GM18873 (cell line): ENCODE measurements around the gene JARID2.

Source experiments
- ATAC-seq: cut with Tn5 transposase; IDR thresholded peaks from one replicate; pipeline ENCODE4 v1.9.1; 2021; ENCODE audit warnings: mild to moderate bottlenecking, moderate library complexity, moderate number of reproducible peaks; ENCODE audit not compliant: unreplicated experiment, low FRiP score

The JARID2 gene

DNA sequence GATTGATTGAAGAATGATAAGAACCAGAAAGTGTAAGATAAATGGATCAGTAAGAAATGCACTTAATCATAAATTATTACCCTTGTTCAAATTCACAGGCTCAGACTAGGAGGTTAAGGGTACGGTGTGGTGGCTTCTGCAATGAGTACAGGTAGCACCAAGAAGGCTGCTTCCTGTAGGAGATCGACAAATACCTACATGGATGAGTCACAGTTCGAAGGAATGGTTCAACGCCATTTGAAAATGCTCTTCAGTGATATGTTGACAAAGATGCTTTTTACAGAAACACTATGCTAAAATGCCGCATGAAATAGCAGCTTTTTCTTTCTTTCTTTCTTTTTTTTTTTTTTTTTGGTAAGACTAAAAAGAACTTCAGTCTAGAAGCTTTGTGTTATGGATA lies 300.7 kb downstream of the JARID2 start:
- no peak for ATAC-seq

DNA sequence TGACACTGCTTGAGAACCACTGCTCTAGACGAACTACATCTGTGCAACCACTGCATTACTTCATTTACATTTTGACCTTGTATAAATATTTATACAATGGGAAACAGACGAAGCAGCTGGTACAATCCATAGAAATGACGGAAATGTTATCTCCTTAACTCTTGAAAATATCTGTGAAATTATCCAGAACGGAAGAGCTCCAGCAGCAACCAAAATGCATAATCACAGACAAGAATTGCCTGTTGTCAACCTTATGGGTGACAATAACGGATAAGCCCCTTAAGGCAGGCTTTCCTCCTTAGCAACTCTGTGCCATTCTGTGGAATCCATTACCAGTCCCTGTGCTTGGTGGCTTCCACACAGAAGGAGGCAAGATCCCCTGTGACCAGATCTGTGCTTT lies 301.5 kb downstream of the JARID2 start:
- no peak for ATAC-seq

DNA sequence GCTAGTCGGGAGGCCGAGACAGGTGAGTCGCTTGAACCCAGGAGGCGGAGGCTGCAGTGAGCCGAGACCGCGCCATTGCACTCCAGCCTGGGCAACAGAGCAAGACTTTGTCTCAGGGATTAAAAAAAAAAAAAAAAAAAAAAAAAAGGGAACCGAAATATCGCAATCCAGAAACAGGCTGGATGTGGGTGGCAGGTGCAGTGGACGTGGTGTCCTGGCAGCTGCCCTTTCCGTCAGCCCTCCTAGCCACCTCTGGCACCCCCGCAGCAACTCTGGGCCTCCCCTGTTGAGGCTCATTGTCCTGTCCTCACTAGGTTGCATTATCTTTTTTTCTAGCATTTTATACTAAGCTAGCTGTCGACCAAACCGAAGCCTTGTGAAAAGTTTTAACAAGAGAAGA lies 303.5 kb downstream of the JARID2 start:
- no peak for ATAC-seq

DNA sequence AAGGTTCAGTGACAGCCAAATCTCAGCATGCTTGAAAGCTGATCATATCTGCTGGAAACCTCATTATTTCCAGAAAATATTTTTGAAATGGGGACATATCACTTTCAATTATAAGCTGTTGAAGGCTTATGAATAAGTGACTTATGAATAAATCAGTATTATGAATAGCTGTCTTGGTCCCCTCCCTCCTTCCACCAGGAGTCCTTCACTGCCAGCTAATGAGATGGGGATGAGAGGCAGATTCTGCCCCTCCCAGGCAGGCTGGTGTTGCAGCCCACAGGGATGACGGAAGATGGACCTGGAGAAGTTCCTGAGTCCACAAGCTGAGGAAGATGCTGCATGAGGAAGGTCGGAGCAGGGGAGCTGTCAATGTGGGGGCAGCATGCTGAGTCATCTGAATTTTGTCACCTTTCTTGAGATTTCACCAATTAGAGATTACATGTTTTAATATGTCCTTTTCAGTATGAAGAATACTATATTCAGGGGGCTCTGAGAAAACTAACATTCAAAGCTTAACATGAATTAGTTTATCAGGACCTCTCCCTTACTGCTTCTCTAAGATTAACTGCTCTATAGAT lies 304.8 kb downstream of the JARID2 start:
- ATAC-seq: no peak

DNA sequence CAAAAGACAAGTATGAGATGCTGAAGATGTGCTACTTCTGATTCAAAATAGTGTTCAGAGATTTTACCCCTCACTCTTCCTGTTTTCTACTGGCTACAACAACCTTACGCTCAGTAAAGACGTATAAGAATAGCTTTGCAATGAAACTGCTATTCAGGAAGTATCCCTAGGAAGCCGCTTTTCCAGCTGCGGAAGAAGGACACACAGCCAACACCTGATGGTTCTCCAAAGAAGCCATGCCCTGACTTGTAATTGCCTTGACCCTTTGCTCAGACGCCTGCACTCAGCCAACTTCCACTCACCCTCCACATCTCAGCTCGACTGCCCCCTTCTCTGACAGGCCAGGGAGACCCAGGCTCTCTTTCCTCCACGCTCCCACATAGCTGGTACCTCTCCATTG lies 305.4 kb downstream of the JARID2 start:
- ATAC-seq: no peak

DNA sequence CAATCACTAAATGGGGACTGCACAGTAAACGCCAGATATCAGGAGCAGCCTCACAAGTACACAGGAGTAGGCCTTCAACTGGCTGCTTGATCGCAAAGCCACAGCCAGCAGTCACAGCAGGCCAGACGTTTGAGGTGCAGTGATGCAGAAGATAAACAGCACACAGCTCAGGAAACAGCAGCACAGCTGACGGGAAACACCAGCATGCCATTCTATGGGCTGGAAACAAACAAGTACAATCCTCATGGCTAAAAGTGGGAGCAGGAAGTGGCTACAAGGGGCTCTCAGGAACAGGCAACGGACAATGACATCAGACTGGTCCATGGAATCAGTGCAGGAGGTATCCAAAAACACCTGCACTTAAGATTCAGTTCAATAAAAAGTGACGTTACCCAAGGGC lies 305.9 kb downstream of the JARID2 start:
- ATAC-seq: no peak

DNA sequence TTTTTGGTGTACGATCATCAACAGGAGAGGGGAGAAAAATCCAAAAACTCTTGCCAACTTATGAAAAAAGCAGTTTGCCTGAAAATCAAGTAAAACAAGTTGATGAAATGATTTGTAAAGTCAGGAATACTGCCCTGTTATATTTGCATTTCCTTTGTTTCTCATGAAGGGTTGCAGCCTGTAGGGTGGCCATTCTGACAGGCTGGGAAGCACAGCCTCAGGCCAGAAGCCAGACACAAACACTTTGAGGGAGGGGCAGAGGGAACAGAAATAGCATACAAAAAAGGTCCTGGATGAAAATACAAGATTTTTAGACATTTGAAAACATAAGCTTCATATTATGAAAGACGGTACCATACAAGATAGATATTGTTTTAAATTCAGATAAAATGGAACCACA lies 307.2 kb downstream of the JARID2 start:
- no peak for ATAC-seq

DNA sequence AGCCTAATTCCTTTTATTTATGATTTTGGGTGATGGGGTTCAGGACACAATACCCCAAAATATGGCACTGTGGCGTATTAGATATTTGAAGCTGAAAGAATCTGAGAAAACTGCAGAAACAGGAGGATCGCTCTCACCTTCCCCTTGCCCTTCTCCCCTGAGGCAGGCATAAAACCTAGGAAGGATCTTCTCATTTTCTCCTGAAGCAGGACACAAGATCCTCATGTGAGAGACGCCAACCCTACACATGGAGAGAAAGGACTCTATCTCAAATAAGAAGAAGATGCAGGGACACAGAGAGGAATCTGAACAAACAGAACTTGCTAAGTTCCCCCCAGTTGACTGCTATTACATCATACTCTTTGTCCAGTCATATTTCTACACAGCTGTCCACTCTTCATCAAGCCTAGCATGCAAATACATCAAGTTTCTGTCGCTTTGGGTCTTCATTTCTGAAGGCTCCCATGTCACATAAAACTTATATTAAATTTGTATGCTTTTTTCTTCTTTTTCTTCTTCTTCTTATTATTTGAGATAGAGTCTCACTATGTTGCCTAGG lies 307.9 kb downstream of the JARID2 start:
- no peak for ATAC-seq

DNA sequence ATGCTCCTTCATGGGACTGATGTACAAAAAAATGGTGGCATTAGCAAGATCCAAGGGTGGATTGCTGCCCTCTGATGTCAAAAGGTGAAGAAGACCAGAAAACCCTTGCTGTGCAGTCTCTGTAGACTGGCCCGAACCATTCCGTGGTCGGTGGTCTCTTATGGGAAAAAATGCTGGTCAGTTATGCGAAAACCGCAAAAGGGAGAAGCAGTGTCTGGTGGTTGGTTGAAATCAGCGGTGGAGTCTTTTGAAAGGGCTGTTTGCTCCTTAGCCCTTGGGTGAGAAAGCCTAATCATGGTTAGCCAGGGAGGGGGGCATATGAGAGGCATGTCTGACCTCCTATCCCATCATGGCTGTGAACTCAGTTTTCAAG lies 308.8 kb downstream of the JARID2 start:
- ATAC-seq: no peak

DNA sequence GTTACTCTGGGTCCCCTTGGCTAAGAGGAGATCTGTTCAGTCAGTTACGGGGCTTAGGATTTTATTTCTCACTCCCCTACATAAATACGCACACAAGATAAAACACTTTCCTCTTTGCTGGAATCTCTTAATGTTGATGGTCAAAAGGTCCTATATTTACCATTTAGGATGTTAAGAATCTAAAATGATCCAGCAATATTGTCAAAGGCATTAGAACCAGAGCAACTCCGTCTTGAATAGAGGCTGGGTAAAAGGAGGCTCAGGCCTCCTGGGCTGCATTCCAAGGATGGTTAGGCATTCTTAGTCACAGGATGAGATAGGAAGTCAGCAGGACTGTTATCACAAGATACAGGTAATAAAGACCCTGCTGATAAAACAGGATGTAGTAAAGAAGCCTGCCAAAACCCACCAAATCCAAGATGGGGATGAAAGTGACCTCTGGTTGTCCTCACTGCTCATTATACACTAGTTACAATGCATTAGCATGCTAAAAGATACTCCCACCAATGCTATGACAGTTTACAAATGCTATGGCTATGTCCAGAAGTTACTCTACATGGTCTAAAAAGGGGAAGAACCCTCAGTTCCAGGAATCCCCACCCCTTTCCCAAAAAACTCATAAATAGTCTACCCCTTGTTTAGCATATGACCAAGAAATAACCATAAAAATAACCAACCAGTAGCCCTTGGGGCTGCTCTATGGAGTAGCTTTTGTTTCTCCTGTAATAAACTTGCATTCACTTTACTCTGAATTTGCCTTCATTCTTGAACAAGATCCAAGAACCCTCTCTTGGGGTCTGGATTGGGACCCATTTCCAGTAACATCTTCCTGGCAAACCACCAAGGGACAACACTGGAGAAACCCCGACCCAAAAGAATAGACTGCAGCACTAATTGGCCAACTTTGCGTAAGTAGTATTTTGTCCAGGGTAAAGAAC lies 309.5 kb downstream of the JARID2 start:
- ATAC-seq: no peak

DNA sequence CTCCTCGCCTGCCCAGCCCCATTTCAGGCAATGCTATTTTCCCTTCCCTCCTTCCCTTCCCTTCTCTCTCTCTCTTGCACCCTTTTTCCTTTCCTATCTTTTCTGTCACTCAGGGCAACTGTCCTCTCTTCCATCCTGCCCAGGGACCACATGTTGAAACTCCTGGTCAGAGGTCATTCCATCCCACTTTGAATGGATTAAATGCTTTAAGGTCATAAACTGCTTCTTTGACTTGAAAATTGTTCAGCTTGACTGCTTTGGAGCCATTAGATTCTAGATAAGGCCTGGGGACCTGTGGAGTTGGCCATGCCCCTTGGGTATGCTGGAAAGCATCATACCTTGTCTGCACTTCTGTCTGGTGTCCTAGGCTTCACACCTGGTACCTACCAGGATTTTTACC lies 310.8 kb downstream of the JARID2 start:
- ATAC-seq: no peak

DNA sequence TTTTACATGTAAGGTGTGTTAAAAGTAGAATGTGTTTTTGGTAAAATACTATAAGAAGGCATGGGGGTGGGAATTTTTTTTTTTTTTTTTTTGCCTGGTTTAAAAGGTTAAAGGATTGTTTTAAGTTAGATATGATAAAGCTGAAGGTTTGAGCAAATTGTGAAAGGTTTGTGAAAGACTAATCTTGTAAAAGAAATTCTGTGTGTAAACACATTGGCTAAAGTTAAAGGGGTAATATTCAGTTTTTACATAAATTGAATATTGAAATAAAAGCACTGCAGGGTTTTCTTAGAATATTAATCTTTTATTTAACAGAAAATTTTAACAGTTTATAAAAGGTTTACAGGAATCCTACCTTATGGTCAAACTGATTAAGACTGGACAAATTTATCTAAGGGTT lies 311.3 kb downstream of the JARID2 start:
- ATAC-seq: no peak

DNA sequence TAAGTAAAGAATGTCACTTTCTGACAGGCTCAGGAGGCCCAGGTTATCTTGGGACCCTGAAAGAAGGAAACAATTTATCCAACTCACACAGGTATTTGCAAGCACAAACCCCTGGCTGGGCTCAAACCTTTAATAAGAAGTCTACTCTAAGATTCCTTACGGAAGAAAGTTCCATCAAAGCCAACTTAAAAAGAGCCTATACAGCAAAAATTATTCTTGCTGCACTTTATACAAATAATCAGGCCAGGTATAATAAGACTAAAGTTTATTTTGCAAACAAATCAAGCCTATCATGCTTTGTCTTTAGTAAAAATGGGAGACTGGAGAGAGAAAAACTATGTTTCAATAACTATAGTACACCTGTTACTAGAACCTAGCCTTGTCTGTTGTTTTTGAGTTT lies 314.8 kb downstream of the JARID2 start:
- ATAC-seq: no peak

DNA sequence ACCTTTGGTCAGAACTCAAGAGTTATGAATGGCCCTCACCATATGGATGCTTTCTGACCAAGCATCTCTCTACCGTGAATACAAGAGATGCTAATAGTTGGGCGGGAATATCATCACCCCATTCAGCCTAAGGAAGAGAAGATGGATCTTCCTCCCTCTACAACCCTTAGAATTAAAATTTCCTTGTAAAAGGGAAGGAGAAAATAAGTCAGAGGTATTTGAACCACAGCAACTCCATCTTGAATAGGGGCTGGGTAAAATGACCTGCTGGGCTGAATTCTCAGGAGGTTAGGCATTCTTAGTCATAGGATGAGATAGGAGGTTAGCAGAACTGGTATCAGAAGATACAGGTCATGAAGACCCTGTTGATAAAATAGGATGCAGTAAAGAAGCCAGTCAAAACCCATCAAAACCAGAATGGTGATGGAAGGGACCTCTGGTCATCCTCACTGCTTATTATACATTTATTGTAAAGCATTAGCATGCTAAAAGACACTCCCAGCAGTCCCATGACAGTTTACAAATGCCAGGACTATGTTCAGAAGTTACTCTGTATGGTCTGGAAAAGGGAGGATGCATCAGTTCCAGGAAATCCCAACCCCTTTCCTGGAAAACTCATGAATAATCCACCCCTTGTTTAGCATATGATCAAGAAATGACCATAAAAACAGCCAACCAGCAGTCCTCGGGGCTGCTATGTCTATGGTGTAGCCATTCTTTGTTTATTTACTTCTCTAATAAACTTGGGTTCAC lies 315.8 kb downstream of the JARID2 start:
- ATAC-seq: no peak

DNA sequence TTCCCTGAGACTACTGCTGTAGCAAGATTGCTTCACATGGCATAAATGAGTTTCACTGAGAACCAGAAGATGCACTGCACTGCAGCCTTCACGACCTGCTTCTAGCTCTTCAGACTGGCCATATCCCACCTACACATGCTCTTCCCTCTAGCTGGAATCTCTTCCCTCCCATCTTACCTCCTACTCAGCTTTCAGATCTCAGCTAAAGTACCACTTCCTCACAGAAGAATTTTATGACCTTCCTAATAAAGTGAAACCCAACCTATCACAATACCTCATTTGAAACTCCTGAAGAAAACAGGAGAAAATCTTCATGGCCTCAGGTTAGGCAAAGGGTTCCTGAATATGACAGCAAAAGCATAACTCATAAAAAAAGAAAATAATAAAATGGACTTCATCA lies 317.1 kb downstream of the JARID2 start:
- ATAC-seq: no peak

DNA sequence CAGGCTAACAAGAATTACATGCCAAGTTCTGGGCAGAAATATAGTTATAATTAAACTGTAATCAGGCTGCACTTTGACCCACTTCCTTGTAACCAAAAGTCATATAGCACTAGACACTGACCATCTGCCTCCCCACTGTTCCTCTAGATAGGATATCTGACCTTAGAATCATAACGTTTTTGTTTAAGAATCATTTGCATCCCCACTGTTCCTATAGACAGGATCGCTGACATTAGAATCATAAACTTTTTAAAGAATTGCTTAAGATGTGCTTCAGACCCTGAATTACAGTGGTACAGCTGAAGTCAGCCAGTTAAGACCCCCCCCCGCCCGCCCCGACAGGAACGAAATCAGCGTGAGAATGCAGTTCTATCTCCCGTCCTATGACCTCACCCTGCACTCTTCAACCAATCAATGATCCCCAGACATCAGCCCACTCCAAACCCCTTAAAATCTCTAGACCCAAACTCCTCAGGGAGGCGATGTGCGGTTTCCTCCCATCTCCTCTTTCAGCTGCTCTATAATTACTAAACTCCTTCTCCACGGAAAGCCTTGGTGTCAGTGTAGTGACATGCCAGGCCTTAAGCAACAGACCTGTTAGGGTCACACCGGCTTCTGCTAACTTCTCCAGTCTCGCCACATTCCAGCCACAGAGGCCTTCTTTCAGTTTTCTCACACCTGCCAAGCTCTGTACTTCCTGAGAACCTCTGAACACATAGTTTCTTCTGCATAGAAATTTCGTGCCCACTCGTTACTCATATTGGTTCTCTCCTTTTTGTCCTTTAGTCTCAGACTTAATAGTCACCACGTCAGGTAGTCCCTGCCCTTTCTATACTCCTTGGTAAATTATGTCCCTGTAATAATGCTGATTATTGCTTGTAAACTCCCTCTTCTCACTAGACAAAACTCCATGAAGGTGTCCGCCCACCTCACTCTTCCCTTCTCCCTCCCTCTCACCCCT lies 323.4 kb downstream of the JARID2 start:
- no peak for ATAC-seq

DNA sequence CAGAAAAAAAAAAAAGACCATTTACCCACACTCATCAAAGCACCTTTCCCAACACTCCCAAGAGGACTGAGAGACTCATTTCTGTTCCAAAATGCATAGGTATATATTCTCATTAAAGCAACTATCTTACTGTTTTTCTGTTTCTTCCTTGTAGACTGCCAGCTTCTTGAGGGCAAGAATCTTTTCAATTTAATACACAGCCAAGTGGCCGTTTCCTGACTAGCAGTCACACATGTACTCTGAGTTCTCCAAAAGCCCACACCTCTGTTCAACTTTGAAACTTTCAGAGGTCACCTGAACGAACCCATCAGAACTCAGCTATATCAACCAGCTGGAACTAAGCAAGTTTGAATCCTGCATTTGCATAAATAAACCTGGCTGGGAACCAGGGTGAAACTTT lies 324.3 kb downstream of the JARID2 start:
- ATAC-seq: no peak
